Retina (tissue), 1 donor: Measurements from ENCODE around the gene GASK1A.
"Not testable (repeated sequence)": the region's sequence is repeated elsewhere in the genome, so short reads cannot be mapped to it uniquely, and the experiment has no call there.

Experiments used
- DNase-seq: peaks from one replicate; pipeline ENCODE4 v3.0.0-alpha.2; 2016

Gene GASK1A

DNA sequence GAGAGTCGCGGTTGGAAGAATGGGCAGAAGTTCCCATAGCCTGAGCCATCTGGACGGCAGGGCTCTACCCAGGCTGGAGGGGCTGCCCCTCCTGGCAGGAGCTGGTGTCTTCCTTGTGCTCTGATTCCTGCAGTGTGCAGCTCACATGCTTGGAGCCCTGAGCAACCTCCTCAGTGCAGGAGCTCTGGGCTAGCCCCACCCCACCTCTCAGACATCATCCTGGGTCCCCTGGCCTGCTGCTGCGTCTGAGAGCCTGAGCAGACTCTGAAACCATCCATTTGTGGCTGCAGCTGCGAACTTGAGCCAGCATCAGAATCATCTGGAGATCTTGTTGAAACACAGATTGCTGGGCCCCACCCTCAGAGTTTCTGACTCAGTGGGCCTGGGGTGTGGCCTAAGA lies 84.0 kb downstream of the GASK1A start:
- DNase-seq = no peak

- not testable (repeated sequence) for DNase-seq
Measured at GRCh38 chr3:43070670-43071069, 91.6 kb downstream of the GASK1A start.

DNA sequence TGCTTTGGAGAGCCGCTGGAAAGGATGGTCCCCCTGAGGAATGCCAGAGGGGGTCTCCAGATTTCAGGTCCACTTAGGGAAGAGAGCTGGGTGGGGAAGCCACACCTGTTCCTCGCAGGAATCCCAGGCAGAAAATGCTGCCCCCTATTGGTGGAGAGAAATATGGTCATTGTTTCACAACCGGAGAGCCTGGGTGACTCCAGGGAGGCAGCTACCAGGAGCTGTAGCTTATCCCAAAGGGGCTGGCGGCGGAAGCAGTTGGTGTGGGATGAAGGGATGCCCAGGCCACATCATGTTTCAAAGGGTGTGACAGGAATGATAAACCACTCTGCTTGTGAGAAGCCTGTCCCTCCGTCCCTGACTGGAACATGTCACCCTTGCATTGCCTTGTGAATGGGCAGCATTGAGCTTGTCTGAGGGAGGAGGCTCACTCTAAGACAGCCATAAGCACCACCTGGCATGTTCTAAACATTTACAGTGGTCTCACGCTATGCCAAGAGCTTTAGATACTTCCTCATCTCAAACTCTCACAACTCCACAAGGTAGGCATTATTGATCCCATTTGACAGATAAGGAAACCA lies 92.3 kb downstream of the GASK1A start:
- DNase-seq = no peak

DNA sequence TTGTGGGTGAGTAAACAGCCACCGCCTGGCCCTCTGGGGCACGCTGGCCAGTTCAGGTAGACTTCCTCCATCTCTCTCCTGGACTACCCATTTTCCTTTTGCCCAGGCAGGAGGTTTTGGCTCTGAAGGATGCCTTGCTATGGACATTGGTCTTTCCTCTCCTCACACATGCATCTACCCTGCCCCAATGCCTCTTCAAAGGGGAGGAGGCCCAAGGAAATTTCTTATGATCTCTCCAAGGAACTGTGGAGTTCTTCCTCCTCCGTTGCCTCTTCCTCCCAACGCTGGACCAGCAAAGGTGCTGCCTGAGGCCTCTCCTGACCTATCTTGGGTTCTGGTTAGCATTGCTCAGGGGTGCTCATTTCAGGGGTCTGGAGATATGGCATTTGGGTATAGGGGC lies 93.2 kb downstream of the GASK1A start:
- no peak for DNase-seq

DNA sequence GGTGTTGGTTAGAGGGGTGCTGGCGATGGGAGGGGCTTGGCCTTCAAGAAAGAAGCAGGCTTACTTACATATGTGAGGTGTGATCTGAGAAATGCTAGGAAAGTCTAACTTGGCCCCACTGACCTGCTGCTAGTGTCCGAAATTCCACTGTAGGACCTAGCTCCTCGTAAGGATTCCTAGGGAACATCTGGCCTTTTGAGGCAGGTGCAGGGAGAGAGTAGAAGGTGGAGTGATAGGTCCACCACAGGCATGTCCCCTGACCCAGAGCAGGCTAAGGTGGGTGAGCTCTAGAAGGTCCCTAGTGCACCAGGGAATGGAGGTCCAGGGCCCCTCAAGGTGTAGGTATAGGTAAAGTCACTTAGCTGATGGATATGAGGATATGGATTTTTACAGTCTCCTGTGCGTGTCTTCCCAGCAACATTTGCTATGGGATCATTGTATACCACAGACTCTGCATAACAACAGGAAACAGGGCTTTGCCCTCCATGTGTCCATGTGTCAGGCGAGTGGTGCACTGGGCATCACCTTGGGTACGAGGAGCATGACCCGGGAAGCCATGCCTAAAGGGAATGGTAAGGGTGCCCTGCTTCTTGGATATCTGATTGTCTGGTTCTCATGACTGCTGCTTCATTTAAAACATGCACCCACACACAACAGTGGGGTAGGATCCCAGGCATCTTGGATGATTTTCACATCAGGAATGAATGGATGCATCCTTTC lies 94.2 kb downstream of the GASK1A start:
- no peak for DNase-seq

GRCh38 chr3:43073836-43074220 lies 94.7 kb downstream of the GASK1A start:
- DNase-seq = no peak

- no peak for DNase-seq
Measured at GRCh38 chr3:43074482-43074881, 95.4 kb downstream of the GASK1A start.

- DNase-seq = no peak
Measured at GRCh38 chr3:43074901-43075689, 96.0 kb downstream of the GASK1A start.

DNA sequence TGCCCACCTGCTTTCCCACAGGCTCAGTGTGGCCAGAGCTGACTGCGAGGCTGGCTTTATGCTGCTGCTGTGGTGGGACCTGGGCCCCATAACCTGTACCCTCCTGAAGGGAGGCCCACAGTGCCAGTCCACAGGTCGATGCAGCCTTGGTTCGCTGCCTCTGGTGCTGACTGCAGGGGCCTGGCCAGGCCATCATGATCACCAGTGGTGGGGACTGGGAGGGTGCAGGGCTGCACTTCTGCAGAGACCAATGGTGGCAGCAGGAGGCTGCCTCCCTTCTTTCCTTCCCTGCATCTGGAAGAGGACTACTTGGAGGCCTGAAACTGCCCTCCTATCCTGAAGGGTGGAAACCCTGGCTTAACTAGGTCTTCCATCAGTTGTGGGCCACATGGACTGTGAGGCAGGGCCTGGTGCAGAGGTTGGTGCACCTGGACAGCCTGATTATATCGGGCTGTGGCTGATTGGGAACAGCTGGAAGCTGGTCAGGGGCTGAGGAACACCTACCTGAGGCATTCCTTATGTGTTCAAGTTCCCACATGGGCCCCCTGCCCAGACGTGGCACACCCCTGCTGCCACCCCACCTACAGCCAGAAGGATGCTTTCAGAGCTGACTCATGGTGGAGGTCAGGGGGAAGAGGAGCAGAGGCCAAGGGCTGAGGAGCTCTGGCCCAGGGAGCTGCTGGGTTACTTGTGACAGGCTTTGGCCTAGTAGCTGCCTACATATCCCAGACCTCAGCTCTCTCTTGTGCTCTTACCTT lies 97.0 kb downstream of the GASK1A start:
- DNase-seq = no peak

DNA sequence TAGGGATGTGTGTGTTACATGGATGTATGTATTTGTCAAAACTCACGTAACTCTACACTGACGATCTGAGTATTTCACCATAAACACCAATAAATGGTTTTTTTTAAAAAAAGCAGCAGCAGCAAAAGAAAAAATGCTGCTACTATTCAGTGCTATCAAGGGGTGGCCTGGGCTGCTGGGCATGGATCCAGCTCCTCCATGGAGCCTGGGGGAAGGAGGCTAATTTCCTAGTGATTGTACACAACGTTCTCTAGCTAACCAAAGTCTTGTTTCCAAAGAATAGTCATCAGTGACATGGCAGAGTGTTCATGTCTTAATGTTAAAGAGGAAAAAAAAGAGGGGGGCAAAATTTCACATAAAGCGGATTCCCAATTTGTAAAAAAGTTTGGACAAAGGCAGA lies 97.7 kb downstream of the GASK1A start:
- no peak for DNase-seq

- DNase-seq = no peak
Measured at GRCh38 chr3:43077261-43077660, 98.2 kb downstream of the GASK1A start.

DNA sequence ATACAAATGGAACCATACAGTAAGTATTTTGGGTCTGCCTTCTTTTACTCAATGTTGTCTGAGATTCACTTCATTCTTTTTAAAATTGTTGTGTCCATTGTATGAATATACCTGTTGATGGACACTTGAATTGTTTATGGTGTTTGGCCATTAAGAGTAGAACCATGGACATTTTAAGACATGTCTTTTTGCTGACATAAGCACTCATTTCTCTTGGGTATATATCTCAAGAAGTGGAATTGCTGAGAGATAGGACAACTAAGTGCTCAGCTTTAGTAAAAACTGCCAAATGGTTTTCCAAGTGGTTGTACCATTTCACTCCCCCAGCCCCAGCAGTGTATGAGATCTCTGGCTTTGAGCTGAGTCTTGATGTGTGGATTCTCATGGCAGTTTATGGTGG lies 98.6 kb downstream of the GASK1A start:
- DNase-seq = no peak

DNA sequence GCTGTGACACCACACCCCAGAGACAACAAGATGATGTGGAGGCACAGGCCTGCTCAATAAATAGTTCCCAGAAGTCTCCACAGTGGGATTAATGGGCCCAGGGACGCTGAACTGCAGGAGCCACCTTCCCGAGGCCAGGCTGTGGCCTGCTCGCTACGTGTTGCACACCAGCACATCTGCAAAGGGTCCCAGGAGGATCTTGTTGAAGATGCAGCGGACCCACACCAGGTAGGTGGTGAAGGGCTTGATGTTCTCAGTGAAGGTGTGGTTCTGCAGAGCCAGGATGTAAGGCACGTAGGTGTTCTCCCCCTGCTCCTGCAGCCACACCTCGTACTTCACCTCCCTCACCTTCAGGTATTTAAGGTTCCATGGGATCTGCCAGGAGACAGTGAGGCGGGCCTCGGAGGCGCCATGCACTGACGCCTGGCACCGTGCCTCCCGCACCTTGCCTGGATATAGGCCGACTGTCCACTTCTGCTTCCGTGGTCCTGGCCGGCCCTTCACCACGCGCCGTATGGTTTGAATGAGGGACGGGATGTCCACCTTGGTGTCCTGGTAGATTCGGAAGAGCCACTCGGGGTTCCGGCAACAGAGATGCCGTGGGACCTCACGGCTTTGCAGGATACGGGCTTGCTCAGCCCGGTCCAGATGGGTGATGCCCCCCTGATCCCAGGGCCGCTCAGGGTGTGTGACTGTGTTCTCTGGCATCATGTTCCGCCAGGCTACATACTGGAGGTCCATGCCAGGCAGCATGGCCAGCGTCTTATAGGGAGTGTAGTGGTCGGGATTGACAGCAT lies 100.6 kb downstream of the GASK1A start:
- no peak for DNase-seq

- no peak for DNase-seq
Measured at GRCh38 chr3:43080726-43081568, 101.8 kb downstream of the GASK1A start.

GRCh38 chr3:43081796-43082195 lies 102.7 kb downstream of the GASK1A start:
- no peak for DNase-seq

GRCh38 chr3:43082457-43082856 lies 103.3 kb downstream of the GASK1A start:
- DNase-seq = no peak

GRCh38 chr3:43086460-43087165 lies 107.5 kb downstream of the GASK1A start:
- DNase-seq = no peak

GRCh38 chr3:43087249-43087776 lies 108.2 kb downstream of the GASK1A start:
- DNase-seq = no peak

DNA sequence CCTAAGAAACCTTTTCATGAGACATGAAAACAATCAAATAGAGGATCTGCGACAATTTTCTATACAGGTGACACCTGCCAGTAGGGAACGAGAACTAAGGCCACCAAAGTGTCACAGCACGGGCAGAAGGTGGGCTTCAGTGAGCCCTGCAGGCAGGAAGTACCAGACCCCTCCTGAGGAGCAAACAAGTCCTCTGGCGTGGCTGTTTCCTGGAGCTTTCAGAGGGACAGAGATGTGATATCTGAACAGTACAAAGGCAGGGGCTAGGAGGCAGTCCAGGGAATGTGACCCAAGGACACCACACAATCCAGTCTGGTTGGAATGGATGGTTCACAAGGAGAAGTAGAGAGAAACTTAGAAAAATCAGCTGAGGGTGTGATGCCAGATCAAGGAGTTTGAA lies 110.0 kb downstream of the GASK1A start:
- DNase-seq = no peak

GRCh38 chr3:43090238-43090637 lies 111.1 kb downstream of the GASK1A start:
- no peak for DNase-seq

GRCh38 chr3:43091481-43091880 lies 112.4 kb downstream of the GASK1A start:
- no peak for DNase-seq
